Right atrium auricular region (tissue), 2 donors: ENCODE results near the gene CEACAM4. TPM values are rescaled to one million over a fixed set of nuclear protein-coding genes. Genes with fewer than 3 reads are reported as not detected.

Experiments used
- DNase-seq: peaks from one replicate; pipeline ENCODE4 v3.0.0-alpha.2; 2019; ENCODE audit warnings: low spot score
- H3K27ac ChIP-seq, 2 donors: fragments of 200-600 bp; sonication (generic); 1 replicate in 1 of 2; 2 replicates in 1 of 2; pipeline ENCODE4 v1.5.1; 2016 to 2019
- H3K27me3 ChIP-seq, 2 donors: fragments of 200-600 bp; sonication (generic); one replicate each; pipeline versions ENCODE4 v1.5.1 to v1.6.0; 2017 to 2019
- H3K36me3 ChIP-seq: fragments of 200-600 bp; sonication (generic); one replicate; pipeline ENCODE4 v1.5.1; 2016
- H3K4me1 ChIP-seq, 2 donors: fragments of 200-600 bp; sonication (generic); one replicate each; pipeline versions ENCODE4 v1.5.1 to v1.6.0; 2017 to 2019
- H3K4me3 ChIP-seq, 2 donors: fragments of 200-600 bp; sonication (generic); 1 replicate in 1 of 2; 2 replicates in 1 of 2; pipeline ENCODE4 v1.5.1; 2017 to 2019; ENCODE audit warnings: mild to moderate bottlenecking in 1 of 2, moderate library complexity in 1 of 2
- H3K9me3 ChIP-seq, 2 donors: fragments of 200-600 bp; sonication (generic); one replicate each; pipeline ENCODE4 v1.5.1; 2019
- total RNA-seq, 2 donors: library from RNA; depleted of rRNA; stranded (reverse); fragments of >200 nt; gene quantifications; one replicate each; pipeline ENCODE4 v1.1.0, GENCODE V29; 2016
- TF ChIP-seq, protein P1 (sequence below), 2 donors: fragments of 200-600 bp; sonication (generic); IDR thresholded peaks; one replicate each; pipeline ENCODE4 v1.5.1; 2019; ENCODE audit warnings: antibody characterized with exemption in 2 of 2

CEACAM4 gene
- total RNA-seq, 2 donors from 2014 or later = 0.67 TPM; not detected in 1

DNA sequence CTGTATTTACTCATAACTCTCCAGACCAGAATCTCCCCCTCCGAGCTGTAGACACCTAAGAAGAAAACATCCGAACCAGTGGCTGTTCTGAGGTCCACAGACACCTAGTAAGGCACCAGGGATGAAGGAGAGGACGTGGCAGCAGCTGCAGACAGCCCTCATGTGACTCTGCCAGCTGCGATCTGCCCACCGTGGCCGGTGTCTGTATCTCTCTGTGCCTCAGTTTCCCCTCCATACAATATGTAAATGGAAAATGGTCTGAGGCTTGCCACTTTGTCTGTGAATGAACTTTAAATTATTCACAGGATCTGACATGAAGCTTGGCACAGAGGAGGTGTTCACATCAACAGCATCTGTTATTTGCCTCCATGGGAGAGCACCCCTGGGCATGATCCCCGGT lies 2.4 kb downstream of the CEACAM4 start:
- TF ChIP-seq, protein P1, sequence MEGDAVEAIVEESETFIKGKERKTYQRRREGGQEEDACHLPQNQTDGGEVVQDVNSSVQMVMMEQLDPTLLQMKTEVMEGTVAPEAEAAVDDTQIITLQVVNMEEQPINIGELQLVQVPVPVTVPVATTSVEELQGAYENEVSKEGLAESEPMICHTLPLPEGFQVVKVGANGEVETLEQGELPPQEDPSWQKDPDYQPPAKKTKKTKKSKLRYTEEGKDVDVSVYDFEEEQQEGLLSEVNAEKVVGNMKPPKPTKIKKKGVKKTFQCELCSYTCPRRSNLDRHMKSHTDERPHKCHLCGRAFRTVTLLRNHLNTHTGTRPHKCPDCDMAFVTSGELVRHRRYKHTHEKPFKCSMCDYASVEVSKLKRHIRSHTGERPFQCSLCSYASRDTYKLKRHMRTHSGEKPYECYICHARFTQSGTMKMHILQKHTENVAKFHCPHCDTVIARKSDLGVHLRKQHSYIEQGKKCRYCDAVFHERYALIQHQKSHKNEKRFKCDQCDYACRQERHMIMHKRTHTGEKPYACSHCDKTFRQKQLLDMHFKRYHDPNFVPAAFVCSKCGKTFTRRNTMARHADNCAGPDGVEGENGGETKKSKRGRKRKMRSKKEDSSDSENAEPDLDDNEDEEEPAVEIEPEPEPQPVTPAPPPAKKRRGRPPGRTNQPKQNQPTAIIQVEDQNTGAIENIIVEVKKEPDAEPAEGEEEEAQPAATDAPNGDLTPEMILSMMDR (IDR thresholded peaks at IDR 0.05) = no peak
- H3K4me3 ChIP-seq = no peak overlapping the region

DNA sequence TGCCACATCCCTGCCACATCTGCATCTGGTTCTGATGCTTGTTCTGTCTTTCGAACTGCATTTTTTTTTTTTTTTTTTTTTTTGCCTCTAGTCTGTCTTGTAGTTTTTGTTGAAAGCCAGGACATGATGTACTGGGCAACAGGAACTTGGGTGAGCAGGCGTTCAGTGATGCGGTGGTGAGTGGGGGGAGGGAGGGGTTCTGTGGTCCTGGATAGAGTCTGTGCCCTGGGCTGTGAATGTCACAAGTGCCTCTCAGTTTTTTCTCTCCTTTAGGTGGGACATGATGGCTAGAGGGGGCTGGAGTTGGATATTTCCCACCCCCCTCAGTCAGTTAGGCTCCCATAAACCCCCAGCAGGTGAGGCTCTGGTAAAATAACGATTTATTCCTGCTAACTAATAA lies 3.5 kb downstream of the CEACAM4 start:
- no peaks in the 10 kb centered on the region for H3K9me3 ChIP-seq
- H3K27ac ChIP-seq = no peak overlapping the region
- DNase-seq = no peak
- TF ChIP-seq, protein P1 (IDR thresholded peaks at IDR 0.05) = no peak
- no peaks in the 10 kb centered on the region for H3K4me1 ChIP-seq
- no peaks in the 10 kb centered on the region for H3K27me3 ChIP-seq
- H3K36me3 ChIP-seq = no peaks in the 10 kb centered on the region
- H3K4me3 ChIP-seq = no peak overlapping the region

More for the DNA sequence above, 2.4 kb downstream of the CEACAM4 start:
- Histone ChIP-seq H3K27ac (no peak overlapping the region), H3K36me3 (no peaks in the 10 kb centered on the region), H3K9me3 (no peaks in the 10 kb centered on the region), H3K27me3 (no peaks in the 10 kb centered on the region), H3K4me1 (no peaks in the 10 kb centered on the region)
- DNase-seq = no peak

DNA sequence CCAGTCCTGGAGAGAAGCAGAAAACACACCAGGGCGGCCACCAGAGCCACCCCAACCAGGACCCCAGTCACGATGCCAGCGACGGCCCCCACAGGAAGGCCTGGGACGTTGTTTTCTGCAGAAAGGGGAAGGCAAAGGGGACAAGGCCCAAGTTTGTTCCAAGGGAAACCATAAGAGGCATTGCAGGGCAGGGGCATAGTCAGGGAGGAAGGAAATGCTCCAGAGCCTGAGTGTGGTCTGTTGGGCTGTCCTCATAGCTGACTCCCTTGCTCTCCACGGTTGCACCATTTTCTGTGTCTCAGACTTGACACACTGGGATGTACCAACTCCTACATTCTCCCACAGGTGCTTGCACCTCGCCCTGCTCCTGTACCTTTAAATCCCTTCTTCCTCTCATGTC lies 5.2 kb downstream of the CEACAM4 start:
- Histone ChIP-seq H3K27me3 (no peaks in the 10 kb centered on the region), H3K36me3 (no peaks in the 10 kb centered on the region), H3K9me3 (no peaks in the 10 kb centered on the region), H3K27ac (no peak overlapping the region), H3K4me3 (no peak overlapping the region), H3K4me1 (no peaks in the 10 kb centered on the region)
- DNase-seq = no peak
- TF ChIP-seq, protein P1 (IDR thresholded peaks at IDR 0.05) = no peak

DNA sequence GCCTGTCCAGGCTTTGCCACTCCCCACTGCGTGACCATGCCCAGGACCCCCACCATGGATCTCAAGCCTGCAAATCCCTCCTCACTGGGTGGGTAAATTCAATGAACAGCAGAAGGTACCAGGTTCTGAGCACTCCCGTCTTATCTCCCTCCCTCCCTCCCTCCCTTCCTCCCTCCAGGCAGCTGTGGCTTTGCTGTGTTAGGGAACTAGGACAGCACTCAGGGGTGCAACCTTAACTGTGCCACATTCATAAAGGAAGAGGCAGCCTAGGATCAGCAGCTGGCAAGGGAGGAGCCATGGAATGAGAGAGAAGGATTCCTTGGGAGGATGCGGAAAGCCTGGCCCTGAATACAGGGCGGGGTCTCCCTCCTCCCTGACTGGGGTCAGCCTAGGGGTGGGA lies 5.6 kb downstream of the CEACAM4 start:
- Histone ChIP-seq H3K4me3 (no peak overlapping the region), H3K36me3 (no peaks in the 10 kb centered on the region), H3K27ac (no peak overlapping the region), H3K9me3 (no peaks in the 10 kb centered on the region), H3K4me1 (no peaks in the 10 kb centered on the region), H3K27me3 (no peaks in the 10 kb centered on the region)
- DNase-seq = no peak
- TF ChIP-seq, protein P1 (IDR thresholded peaks at IDR 0.05) = no peak

DNA sequence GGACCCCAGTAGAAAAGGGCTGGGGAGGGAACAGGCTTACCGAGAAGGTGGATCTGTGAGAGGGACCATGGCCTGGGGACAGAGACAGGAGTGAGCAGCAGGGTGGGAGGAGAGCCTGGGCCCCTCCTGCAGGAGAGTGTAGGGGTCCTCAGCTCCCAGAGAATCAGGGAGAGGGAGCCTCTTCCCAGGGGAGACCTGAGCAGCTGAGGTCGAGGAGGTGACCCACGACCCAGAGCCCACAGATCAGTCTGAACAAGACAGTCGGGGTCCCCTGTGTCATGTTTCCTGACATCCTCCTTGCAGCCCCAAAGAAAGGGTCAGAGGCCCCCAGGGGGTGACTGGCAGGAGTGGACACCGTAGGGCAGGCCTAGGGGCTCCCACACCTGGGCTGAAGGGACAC lies 6.7 kb downstream of the CEACAM4 start:
- H3K4me1 ChIP-seq = no peaks in the 10 kb centered on the region
- no peak overlapping the region for H3K27ac ChIP-seq
- no peaks in the 10 kb centered on the region for H3K36me3 ChIP-seq
- no peak overlapping the region for H3K4me3 ChIP-seq
- no peaks in the 10 kb centered on the region for H3K27me3 ChIP-seq
- H3K9me3 ChIP-seq = no peaks in the 10 kb centered on the region
- DNase-seq = no peak
- TF ChIP-seq, protein P1 (IDR thresholded peaks at IDR 0.05) = no peak

DNA sequence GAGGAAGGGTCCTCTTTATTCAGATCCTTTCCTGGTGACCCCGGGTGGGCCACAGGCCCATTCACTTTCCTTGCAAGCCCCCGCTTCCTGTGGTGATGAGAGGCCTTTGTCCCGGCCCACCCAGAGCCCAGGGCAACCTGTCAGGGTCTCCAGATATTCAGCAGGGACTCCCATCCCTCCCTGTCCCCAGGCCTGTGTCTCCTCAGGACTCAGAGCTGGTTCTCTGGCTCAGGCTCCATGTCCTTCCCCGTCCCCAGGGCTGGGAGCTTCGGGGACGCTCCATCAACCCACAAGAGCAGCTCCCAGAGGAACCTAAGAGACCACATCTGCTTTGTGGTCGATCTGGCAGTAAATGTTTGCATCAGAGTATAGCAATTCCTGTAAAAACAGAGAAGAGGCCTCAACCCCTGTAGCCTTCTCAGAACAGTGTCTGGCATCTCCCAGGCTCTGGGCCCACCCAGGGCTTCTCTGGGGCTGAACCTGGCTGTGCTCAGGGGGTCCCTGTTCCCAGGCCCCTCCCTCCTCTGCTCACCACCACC lies 7.8 kb downstream of the CEACAM4 start:
- H3K27me3 ChIP-seq = no peaks in the 10 kb centered on the region
- no peaks in the 10 kb centered on the region for H3K9me3 ChIP-seq

More for the DNA sequence above, 7.8 kb downstream of the CEACAM4 start:
- Histone ChIP-seq H3K27ac (no peak overlapping the region), H3K36me3 (no peaks in the 10 kb centered on the region), H3K4me1 (no peaks in the 10 kb centered on the region), H3K4me3 (no peak overlapping the region)
- DNase-seq = no peak
- TF ChIP-seq, protein P1 (IDR thresholded peaks at IDR 0.05) = no peak
